GM12873 (cell line): Measurements from ENCODE around the gene PPP1R12A.

Experiments
- TF ChIP-seq, protein P1 (sequence below): IDR thresholded peaks from 2 replicates; pipeline ENCODE4 v1.5.1; 2012; ENCODE audit warnings: low read depth, mild to moderate bottlenecking, moderate library complexity, low read length, control low read depth; ENCODE audit not compliant: insufficient read depth; ENCODE audit errors: missing control alignments

The PPP1R12A gene

DNA sequence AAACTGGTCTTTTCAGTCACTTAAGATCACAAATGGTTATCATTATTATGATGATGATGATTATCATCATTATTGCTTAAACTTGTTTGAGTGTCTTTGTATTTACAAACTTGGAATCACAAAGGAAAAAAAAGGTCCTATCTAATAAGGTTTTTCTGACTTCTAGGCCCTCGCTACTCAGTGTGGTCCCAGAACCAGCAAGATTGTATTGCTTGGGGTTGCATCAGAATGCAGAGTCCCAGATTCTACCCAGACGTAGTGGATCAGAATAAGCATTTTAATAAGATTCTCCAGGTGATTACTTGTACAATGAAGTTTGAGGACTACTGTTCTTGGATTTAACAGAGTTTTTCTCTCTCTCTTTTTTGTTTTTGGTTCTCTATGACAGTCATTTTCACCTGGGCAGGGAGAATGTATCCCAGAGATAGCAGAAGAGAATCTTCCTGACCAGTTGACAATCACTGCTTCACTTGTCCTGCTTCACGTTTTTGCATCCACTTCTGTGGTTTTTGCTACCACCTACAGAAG, 29.3 kb upstream of the PPP1R12A start:
- TF ChIP-seq, protein P1, sequence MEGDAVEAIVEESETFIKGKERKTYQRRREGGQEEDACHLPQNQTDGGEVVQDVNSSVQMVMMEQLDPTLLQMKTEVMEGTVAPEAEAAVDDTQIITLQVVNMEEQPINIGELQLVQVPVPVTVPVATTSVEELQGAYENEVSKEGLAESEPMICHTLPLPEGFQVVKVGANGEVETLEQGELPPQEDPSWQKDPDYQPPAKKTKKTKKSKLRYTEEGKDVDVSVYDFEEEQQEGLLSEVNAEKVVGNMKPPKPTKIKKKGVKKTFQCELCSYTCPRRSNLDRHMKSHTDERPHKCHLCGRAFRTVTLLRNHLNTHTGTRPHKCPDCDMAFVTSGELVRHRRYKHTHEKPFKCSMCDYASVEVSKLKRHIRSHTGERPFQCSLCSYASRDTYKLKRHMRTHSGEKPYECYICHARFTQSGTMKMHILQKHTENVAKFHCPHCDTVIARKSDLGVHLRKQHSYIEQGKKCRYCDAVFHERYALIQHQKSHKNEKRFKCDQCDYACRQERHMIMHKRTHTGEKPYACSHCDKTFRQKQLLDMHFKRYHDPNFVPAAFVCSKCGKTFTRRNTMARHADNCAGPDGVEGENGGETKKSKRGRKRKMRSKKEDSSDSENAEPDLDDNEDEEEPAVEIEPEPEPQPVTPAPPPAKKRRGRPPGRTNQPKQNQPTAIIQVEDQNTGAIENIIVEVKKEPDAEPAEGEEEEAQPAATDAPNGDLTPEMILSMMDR, result no peak

DNA sequence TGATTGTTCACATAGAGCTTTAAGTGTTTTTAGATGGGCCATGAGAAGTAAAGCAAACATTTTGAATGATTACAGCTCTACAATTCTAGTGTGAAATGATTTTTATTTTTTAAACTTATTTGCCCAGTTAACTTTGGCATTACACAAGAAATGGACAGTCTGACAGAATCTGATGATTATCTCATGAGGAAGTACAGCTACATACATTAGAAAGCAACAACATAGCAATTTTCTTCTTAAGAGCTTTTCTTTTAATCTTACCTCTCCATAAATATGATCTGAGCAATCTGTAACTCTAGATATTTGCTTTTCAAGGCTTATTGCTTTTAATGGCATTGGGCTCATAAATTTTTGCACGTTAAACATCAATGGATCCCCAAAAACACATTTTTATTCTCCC, 26.5 kb upstream of the PPP1R12A start:
- TF ChIP-seq, protein P1, result no peak

DNA sequence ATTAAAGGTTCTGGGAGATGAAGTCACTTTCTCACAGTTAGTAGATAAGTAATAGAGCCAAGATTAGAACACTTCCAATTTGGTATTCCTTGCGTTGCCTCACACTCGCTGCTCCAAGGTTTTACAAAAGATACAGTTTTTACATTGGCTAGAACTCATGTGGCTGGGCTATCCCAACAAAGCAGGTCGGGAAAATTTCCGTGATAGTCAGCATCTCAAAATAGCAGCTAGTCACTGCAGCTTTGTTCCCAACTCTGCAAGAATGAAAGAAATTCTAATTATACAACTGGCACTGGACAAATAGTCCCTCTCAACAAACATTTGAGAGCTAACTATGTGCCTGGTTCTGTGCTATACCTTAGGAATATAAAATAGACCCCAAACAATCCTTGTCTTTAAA, 24.6 kb upstream of the PPP1R12A start:
- TF ChIP-seq, protein P1, result no peak

DNA sequence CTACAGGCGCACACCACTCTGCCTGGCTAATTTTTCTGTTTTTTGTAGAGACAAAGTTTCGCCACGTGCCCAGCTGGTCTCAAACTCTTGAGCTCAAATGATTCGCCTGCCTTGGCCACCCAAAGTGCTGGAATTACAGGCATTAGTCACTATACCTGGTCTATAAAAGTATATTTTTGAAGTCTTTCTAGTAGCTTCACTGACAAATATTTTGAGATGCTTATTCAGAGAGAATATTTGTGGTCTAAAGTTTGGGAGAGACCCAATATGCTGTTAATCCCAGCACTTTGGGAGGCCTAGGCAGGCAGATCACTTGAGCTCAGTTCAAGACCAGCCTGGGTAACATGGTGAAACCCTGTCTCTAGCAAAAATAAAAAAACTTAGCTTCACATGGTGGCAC, 22.0 kb upstream of the PPP1R12A start:
- TF ChIP-seq, protein P1, result no peak

DNA sequence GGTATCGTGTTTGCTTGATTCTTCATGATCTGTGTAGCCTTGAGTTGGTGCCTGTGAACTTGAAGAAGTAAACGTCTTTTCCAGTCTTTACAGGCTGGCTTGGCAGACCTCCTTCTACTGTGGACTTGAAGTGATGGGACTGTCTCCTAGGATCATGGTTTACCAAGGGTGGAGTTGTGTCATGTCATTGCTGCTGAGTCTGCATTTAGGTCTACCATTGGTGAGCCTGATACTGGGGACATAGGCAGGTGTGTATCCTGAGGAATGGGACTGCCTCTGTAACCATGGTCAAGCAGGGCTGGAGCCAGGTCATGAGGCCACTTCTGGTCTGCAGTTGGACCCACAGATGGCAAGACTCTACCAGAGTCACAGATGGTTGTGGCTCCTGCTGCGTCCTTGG, 20.7 kb upstream of the PPP1R12A start:
- TF ChIP-seq, protein P1, result no peak

DNA sequence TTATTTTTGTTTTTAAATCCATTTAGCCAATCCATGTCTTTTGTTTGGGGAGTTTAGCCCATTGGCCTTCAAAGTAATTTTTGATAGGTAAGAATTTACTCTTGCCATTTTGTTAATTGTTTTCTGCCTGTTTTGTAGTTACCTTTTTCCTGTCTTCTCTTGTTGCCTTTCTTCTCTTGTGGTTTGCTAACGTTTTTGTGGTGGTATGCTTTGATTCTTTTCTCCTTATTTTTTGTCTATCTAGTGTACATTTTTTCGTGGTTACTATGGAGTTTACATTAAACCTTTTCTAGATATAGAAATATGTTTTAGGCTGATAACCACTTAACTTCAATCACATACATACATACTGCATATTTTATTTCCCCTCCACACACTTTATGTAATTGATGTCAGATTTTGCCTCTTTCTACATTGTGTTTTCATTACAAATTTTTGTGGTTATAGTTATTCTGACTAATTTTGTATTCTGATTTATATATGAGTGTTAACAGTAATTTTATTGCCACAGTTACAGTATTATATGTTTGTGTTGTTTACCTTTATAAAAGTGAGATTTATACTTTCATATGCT, 19.2 kb upstream of the PPP1R12A start:
- TF ChIP-seq, protein P1, result no peak

DNA sequence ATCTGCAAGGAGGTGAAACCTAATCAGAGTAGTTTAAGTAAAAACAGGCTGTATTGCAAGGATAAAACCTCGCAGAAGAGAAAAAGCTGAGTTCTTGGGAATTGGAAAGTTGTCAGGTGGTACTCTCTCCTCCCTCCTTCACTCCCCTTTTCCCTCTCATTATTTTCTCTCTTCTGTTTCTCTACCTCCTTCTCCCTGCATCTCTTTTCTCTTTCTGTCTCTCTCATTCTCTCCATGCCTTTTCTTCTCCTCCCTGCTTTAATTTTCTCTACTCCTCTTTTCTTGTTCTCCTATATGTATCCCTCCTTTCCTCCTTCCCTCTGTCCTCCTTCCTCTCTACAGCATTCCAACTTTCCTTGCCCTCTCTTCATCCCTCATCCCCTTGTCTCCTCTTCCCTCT, 14.2 kb upstream of the PPP1R12A start:
- TF ChIP-seq, protein P1, result no peak
